Activated T-cell treated with anti-CD3 and anti-CD28 coated beads, Interleukin-2, amount 50 U/mL, for 72 hours (primary cell): ENCODE measurements around the gene TTYH2. TPM values are rescaled to one million over a fixed set of nuclear protein-coding genes. Genes with fewer than 3 reads are reported as not detected.

Experiments
- ATAC-seq, 2 donors: fragments of 150-1000 bp; cut with Tn5 transposase; replicated peaks in 1 of 2; 2 replicates each; pipeline ENCODE4 v1.10.0; 2021; ENCODE audit warnings: moderate library complexity in 2 of 2, mild to moderate bottlenecking in 1 of 2
- DNase-seq, 2 donors: peaks; one replicate each; pipeline ENCODE4 v3.0.0; 2021 to 2022; ENCODE audit warnings: mixed read lengths in 1 of 2
- H3K27ac Mint-ChIP-seq: one replicate; pipeline ENCODE4 v1.8.0; 2022; ENCODE audit warnings: mild to moderate bottlenecking, moderate library complexity, mixed read lengths
- H3K27me3 Mint-ChIP-seq: one replicate; pipeline ENCODE4 v1.8.0; 2022; ENCODE audit warnings: low read depth, mixed read lengths
- H3K36me3 Mint-ChIP-seq, 2 donors: one replicate each; pipeline ENCODE4 v1.8.0; 2022; ENCODE audit warnings: mixed read lengths in 2 of 2, mild to moderate bottlenecking in 1 of 2; ENCODE audit not compliant: insufficient read depth in 2 of 2
- H3K4me1 Mint-ChIP-seq: one replicate; pipeline ENCODE4 v1.8.0; 2022; ENCODE audit warnings: low read depth, mixed read lengths
- H3K4me3 Mint-ChIP-seq, 2 donors: one replicate each; pipeline ENCODE4 v1.8.0; 2022; ENCODE audit warnings: mild to moderate bottlenecking in 2 of 2, mixed read lengths in 2 of 2, moderate library complexity in 2 of 2
- H3K9me3 Mint-ChIP-seq, 2 donors: one replicate each; pipeline ENCODE4 v1.8.0; 2022; ENCODE audit warnings: mixed read lengths in 2 of 2
- total RNA-seq, 2 donors: library from RNA; stranded (reverse); gene quantifications; one replicate each; pipeline ENCODE4 v1.2.3, GENCODE V29; 2022

The TTYH2 gene
- total RNA-seq, 2 donors from 2014 or later = 5.3 to 7.2 TPM

DNA sequence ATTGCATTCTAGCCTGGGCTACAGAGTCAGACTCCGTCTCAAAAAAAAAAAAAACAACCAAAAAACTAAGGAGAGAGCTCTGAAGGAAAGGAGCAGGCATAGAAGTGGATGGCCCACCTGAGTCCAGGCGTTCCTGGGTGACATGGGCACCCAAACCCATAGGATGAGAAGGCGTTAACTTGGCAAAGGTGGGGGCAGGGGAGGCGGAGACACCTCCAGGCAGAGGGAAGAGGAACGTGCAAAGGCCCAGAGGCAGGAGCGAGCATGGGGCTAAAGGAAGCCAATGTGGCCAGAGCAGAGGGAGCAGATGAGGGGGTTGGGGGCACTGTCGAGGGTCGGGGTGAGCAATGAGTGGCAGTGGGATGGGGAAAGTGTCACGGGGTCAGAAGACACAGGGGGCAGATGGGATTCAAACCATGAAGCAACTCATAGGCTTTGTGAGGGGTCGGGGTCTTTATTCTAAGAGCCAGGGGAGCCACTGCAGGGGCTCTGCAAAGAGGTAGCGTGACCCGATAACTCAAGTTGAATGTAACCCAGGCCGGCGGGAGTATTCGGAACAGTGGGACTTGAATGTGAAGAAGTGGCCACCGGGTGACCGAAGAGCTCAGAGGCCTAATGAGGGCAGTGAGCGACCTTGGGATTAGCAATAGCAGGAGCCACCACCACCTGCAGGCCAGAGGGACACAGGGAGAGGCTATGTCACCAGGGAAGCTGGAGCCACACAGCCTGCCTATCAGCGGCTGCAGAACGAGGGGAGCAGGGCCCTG lies 11.8 kb downstream of the TTYH2 start:
- Mint-ChIP-seq H3K9me3 (no peaks in the 10 kb centered on the region), H3K36me3 (no peaks in the 10 kb centered on the region), H3K4me3 (no peak overlapping the region), H3K4me1 (no peaks in the 10 kb centered on the region), H3K27ac (no peak overlapping the region), H3K27me3 (no peaks in the 10 kb centered on the region)
- DNase-seq (no peak), ATAC-seq (no peak)

DNA sequence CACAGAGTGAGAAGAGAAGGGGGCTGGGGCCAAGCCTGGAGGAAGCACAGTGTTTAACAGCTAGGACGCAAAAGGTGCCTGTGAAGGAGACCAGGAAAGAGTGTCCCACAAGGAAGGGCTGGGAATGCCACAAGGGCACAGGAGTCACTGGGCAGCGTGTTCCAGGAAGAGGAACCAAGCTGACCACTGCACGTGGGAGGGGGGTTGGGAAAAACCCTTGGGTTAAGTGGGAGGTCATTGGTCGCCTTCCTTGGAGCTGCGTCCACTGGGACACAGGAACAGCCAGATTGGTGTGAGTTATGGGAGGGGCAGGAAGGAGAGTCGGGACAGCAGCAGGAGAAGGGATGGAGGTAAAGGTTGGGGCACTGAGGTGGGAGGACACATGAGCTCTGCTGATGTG lies 12.9 kb downstream of the TTYH2 start:
- H3K9me3 Mint-ChIP-seq = no peaks in the 10 kb centered on the region
- no peak overlapping the region for H3K4me3 Mint-ChIP-seq
- DNase-seq = no peak
- H3K4me1 Mint-ChIP-seq = no peaks in the 10 kb centered on the region
- no peaks in the 10 kb centered on the region for H3K27me3 Mint-ChIP-seq
- H3K36me3 Mint-ChIP-seq = no peaks in the 10 kb centered on the region
- ATAC-seq = no peak
- H3K27ac Mint-ChIP-seq = no peak overlapping the region

DNA sequence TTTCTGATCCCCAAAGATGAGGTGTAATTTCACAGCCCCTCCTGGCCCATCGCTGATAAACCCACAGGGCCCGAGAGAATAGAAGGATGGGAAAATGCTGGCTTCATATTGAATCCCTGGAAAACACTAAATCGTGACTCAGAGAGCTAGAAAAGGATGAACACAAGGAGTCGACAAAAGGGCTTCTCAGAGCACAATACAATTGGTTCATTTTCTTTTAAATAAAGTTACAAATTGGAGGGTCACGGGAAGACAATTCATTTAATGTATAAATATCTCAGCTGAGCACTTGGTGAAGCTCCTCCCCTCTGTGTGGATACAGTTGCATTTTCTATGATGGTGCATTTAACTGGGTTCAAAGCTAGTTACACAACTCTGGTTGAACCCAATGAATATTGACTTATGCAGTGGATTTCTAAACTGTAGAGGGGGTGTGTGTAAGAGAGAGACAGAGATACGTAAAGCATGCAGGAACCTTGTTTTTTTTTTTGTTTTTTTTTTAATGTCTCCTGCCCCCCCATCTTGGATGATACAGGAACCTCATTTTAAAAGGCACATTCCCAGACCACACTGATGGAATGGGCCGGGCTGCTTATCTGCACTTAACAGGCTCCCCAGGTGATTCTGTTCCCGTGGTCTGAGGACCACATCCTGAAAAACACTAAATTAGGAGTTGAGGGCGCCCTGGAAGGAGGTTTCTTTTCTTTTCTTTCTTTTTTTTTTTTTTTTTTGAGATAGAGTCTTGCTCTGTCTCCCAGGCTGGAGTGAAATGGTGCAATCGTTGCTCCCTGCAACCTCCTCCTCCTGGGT lies 14.1 kb downstream of the TTYH2 start:
- no peak overlapping the region for H3K27ac Mint-ChIP-seq
- no peak overlapping the region for H3K4me3 Mint-ChIP-seq
- no peaks in the 10 kb centered on the region for H3K4me1 Mint-ChIP-seq
- no peak for DNase-seq
- no peak for ATAC-seq
- H3K9me3 Mint-ChIP-seq = no peaks in the 10 kb centered on the region
- H3K27me3 Mint-ChIP-seq = no peaks in the 10 kb centered on the region
- H3K36me3 Mint-ChIP-seq = no peaks in the 10 kb centered on the region

DNA sequence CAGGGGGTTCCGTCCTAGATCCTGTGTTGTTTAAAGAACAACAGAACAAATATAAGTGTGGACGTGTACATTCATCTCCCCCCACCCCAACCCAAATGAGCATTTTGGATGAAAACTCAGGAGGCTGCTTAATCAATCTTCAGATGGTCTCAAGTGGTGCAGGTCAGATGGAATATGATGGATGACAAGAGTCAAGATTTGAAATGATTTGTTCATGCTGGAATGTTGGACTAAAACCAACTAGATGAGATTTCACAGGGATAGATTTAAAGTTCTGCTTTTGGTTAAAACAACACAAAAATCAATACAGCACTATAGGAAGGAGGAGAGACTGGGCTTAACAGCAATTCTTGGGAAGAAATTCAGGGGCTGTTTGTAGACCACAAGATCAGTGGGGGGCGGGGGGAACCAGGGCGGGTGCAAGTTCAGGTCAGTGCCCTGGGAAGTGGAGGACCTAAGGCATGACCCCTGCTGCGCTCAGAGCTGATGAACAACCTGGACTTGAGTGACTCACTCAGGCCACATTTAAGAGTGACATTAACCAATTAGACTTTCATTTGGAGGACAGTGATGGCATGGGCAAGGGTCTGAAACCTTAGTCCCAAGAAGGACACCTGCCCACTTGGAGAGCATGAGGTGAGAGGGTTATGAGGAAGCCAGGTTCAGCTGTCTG lies 15.1 kb downstream of the TTYH2 start:
- Mint-ChIP-seq H3K4me3 (no peak overlapping the region), H3K27ac (no peak overlapping the region), H3K27me3 (no peaks in the 10 kb centered on the region), H3K4me1 (no peaks in the 10 kb centered on the region), H3K36me3 (no peaks in the 10 kb centered on the region), H3K9me3 (no peaks in the 10 kb centered on the region)
- ATAC-seq = no peak
- no peak for DNase-seq

DNA sequence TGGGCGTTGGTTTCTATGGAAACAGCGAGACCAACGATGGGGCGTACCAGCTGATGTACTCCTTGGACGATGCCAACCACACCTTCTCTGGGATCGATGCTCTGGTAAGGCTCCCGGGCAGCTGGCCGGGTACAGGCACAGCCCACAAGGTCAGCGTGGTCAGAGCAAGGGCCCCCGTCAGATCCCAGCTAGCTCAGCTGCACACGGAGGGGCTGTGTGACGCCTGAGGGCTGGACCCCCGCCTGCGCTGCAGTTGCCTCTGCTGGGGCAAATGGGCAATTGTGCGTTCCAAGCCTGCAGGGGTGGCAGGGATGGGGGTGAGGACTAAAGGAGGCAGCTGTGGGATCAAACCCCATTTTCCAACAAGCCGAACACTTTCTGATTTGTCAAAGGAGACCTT lies 17.5 kb downstream of the TTYH2 start:
- no peaks in the 10 kb centered on the region for H3K27me3 Mint-ChIP-seq
- H3K36me3 Mint-ChIP-seq = no peaks in the 10 kb centered on the region
- DNase-seq (no peak), ATAC-seq (no peak)
- no peaks in the 10 kb centered on the region for H3K4me1 Mint-ChIP-seq
- H3K9me3 Mint-ChIP-seq = no peaks in the 10 kb centered on the region
- H3K27ac Mint-ChIP-seq = no peak overlapping the region
- H3K4me3 Mint-ChIP-seq = no peak overlapping the region

DNA sequence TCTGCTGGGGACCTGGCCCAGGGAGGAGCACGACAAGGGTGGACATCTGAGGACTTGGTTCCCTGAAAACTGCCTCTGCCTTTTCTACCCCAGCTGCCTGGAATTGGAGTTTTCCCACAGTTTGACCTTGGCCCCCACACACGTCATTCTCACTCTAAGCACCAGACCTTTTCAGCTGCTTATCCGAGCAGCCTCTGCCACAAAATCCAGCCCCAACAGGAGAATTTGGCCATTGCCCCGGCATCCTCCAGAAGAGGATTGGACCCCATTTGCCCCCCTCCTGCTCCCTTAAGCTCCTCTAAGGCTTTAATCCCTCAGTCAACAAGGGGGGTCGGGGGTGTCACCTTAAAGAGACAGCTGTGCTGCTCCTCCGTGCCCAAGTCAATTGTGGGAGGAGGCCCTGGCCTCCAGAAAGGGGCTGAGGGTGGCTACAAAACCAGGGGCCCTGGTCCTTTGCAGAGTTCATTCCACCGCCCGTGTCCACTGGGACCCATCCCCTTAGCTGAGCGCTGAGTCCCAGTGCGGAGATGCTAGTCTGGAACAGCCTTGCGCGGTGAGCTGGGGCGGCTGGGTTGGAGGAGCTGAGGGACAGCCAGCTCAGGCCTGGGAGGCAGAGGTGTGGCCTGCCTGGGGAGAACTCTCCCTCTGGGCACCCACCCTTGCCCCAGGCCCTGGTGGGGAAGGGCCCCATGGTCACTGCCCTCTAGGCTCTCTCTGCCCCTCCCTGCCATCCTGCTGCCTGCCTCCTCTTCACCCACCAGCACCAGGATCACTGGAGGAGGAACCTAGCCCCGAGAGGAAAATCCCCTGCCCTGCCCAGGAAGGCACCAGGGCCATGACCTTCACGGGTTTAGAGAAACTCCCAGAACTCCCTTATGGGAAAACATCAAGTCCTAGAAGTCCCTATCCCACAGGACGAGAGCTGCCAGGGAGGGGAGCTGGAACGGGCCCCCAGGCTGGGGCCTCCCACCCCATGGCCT lies 18.8 kb downstream of the TTYH2 start:
- H3K27me3 Mint-ChIP-seq = no peaks in the 10 kb centered on the region
- no peak overlapping the region for H3K27ac Mint-ChIP-seq

DNA sequence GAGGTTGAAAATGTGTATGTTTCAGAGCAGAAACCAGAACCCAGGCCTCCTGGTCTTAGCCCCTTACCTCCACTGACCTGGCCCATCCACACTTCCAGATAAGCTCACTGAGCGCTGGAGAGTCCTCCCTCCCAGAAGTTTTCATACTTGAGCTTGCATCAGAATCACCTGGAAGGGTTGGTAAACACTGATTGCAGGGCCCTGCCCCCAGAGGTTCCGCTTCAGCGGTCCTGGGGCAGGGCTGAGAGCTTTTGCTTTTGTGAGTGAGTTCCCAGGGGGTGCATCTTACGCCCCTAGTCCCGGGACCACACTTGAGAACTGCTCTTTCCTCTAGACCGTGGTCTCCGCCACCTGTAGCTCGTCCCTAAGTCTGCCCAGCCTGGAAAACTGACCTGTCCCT lies 20.6 kb downstream of the TTYH2 start:
- H3K4me1 Mint-ChIP-seq = no peaks in the 10 kb centered on the region
- DNase-seq (no peak), ATAC-seq (no peak)
- H3K27ac Mint-ChIP-seq = no peak overlapping the region
- H3K36me3 Mint-ChIP-seq = no peaks in the 10 kb centered on the region
- no peak overlapping the region for H3K4me3 Mint-ChIP-seq
- H3K9me3 Mint-ChIP-seq = no peaks in the 10 kb centered on the region
- no peaks in the 10 kb centered on the region for H3K27me3 Mint-ChIP-seq

More for the DNA sequence above, 18.8 kb downstream of the TTYH2 start:
- DNase-seq = no peak
- Mint-ChIP-seq H3K9me3 (no peaks in the 10 kb centered on the region), H3K36me3 (no peaks in the 10 kb centered on the region), H3K4me1 (no peaks in the 10 kb centered on the region), H3K4me3 (no peak overlapping the region)
- no peak for ATAC-seq

DNA sequence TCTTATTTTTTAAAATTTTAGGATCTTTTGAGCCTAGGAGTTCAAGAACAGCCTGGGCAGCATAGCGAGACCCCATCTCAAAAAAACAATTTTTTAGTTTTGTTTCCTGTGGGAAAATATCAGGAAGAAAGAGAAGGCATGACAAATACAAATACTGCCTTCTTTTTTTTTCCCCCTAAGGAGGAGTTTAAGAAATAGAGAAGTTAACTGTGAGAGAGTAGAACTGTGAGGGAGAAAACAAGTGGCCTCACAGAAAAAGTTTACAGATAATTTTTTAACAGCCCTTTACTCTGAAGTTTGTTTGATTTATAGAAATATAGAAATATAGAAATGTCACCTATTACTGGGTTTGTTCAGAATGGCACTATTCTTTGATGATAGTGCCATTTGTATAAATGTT lies 21.1 kb downstream of the TTYH2 start:
- Mint-ChIP-seq H3K9me3 (no peaks in the 10 kb centered on the region), H3K4me1 (no peaks in the 10 kb centered on the region), H3K36me3 (no peaks in the 10 kb centered on the region), H3K27ac (no peak overlapping the region), H3K4me3 (no peak overlapping the region), H3K27me3 (no peaks in the 10 kb centered on the region)
- no peak for ATAC-seq
- DNase-seq = no peak

DNA sequence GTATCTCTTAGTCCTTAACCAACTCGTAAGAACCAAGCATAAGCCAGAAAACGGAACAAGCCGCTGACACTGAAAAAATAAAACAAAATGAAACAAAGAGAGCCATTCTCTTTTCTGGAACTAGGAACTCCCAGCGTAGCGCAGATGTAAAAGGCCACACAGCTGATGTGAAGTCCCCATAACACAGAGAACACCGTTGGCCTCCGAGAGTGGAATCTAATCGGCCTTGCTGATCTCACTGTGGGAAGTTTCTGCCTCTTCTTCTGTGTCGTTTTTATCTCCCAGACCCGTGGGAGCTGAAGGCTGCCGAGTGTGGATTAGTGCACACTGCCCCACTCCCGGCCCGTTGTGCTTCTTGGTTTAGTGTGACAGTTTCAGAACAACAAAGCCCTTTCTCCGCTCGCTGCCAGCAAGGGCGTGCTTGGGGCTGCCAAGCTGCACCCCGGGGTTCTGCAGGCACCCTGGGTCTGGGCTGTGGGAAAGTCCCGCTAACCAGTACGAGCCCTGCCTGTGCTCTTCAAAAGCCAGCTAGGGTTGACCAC lies 21.7 kb downstream of the TTYH2 start:
- Mint-ChIP-seq H3K27me3 (no peaks in the 10 kb centered on the region), H3K36me3 (no peaks in the 10 kb centered on the region), H3K4me3 (no peak overlapping the region), H3K9me3 (no peaks in the 10 kb centered on the region), H3K4me1 (no peaks in the 10 kb centered on the region), H3K27ac (no peak overlapping the region)
- DNase-seq = no peak
- ATAC-seq = no peak

DNA sequence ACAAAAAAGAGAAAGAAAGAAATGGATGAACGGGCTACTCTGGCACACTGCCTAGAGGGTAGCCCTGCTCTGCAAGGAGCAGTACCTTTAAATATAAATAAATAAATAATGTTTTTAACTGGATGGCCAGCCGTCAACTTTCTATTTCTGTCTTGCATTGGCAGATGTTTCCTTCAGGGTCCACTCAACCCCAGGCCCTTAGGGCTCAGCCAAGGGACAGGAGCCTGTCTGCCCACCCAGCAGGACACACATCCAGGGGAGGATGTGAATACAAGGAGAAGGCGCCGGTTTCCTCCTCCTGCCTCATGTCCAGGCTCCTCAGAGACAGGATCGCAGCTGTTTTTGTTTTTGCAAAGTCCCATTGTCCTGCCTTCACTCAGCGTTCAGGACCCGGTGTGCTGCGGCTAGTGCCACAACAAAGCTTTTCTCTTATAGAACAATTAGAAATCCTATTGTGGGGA lies 22.6 kb downstream of the TTYH2 start:
- no peak for DNase-seq
- Mint-ChIP-seq H3K4me3 (no peak overlapping the region), H3K27ac (no peak overlapping the region), H3K27me3 (no peaks in the 10 kb centered on the region), H3K9me3 (no peaks in the 10 kb centered on the region), H3K4me1 (no peaks in the 10 kb centered on the region), H3K36me3 (no peaks in the 10 kb centered on the region)
- no peak for ATAC-seq

DNA sequence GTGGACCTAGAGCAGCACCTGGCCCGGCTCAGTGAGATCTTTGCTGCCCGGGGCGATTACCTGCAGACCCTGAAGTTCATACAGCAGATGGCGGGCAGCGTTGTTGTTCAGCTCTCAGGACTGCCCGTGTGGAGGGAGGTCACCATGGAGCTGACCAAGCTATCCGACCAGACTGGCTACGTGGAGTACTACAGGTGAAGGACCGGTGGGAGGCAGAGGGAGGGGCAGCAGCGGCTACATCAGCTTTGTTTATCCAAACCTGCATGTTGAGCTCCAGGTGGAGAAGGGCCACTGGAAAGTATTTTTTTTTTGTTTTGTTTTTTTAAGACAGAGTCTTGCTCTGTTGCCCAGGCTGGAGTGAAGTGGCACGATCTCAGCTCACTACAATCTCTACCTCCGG lies 23.9 kb downstream of the TTYH2 start:
- no peak overlapping the region for H3K27ac Mint-ChIP-seq
- no peaks in the 10 kb centered on the region for H3K4me1 Mint-ChIP-seq
- H3K9me3 Mint-ChIP-seq = no peaks in the 10 kb centered on the region
- H3K27me3 Mint-ChIP-seq = no peaks in the 10 kb centered on the region
- ATAC-seq = no peak
- no peaks in the 10 kb centered on the region for H3K36me3 Mint-ChIP-seq
- H3K4me3 Mint-ChIP-seq = no peak overlapping the region
- DNase-seq = no peak

DNA sequence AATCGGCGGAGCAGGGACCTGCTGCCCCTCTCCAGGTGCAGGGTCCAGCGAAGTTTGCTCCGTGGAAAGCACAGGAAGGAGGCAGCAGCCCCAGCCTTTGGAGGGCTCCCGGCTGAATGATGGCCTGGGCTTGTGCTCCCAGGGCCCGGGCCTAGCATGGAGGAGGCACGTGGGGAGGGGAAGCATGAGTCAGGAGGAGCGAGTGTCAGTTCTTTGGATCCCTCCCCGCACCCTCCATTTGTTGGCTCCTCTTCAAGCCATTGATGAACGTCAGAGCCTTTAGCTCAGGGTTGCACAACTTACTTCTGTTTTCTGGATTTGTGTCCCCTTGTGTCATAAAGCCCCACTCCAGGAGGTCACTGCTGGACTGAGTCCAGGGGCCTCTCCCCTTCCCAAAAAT lies 25.8 kb downstream of the TTYH2 start:
- Mint-ChIP-seq H3K4me3 (no peak overlapping the region), H3K4me1 (no peaks in the 10 kb centered on the region), H3K36me3 (no peaks in the 10 kb centered on the region), H3K27me3 (no peaks in the 10 kb centered on the region), H3K9me3 (no peaks in the 10 kb centered on the region), H3K27ac (no peak overlapping the region)
- DNase-seq (no peak), ATAC-seq (no peak)
